ENCODE measurements around the gene RBBP8NL. TPM values are rescaled to one million over a fixed set of nuclear protein-coding genes. Genes with fewer than 3 reads are reported as not detected.

The RBBP8NL gene
- total RNA-seq, 1 experiment from 2014 or later = 14.0 TPM

GRCh38 chr20:62453186-62453808, 26.0 kb upstream of the RBBP8NL start:
- H3K4me2 ChIP-seq = no peak overlapping the region
- ChIA-PET POLR2A (ENCODE audit: unreplicated experiment) (interaction anchor here (0.7 to 0.8 kb wide), 2 partner anchors 18 to 36 kb away, joined by 5 read pairs; no protein-coding TSS in a partner anchor), CTCF (no interaction called here)
- H3K4me3 ChIP-seq = no peak overlapping the region
- peaks cover 5% of the 10 kb centered on the region; the same call in 1 of the 2 replicates for H3F3A ChIP-seq (ENCODE audit: insufficient read depth, low read depth)
- H3K27ac ChIP-seq = no peak overlapping the region
- no peaks in the 10 kb centered on the region for H4K20me1 ChIP-seq (ENCODE audit: insufficient read depth)
- no peak for DNase-seq
- BruUV-seq (replicated peaks) = no TSS peak
- H3K9me3 ChIP-seq (ENCODE audit: insufficient read depth, low read depth) = no peaks in the 10 kb centered on the region
- H3K4me1 ChIP-seq (replicated peaks; ENCODE audit: insufficient read depth) = no peaks in the 10 kb centered on the region
- no peak overlapping the region for H2AFZ ChIP-seq
- no peaks in the 10 kb centered on the region for H3K9me2 ChIP-seq (ENCODE audit: insufficient read depth)
- no peak for TF ChIP-seq CTCF (conservative IDR thresholded peaks at IDR 0.05)
- no peak for TF ChIP-seq EZH2 (IDR thresholded peaks at IDR 0.05; ENCODE audit: low read depth)
- intact Hi-C loops (cut with micrococcal nuclease; ENCODE audit: unreplicated experiment) = no loop called here
- H3K36me3 ChIP-seq (ENCODE audit: low read depth) = no peaks in the 10 kb centered on the region
- peaks cover 90% of the 10 kb centered on the region for H3K27me3 ChIP-seq (ENCODE audit: insufficient read depth, low read depth)
- H3K79me2 ChIP-seq (ENCODE audit: low read depth) = no peaks in the 10 kb centered on the region

- H3K9me3 ChIP-seq (ENCODE audit: insufficient read depth, low read depth) = no peaks in the 10 kb centered on the region
- ChIA-PET CTCF (no interaction called here), POLR2A (ENCODE audit: unreplicated experiment) (interaction anchor here (0.8 kb wide), 1 partner anchor 37 kb away, joined by 5 read pairs; no protein-coding TSS in a partner anchor)
- no peaks in the 10 kb centered on the region for H3K36me3 ChIP-seq (ENCODE audit: low read depth)
- TF ChIP-seq CTCF (conservative IDR thresholded peaks at IDR 0.05) (no peak), EZH2 (IDR thresholded peaks at IDR 0.05; ENCODE audit: low read depth) (no peak)
- no peak overlapping the region for H3K4me2 ChIP-seq
- no peaks in the 10 kb centered on the region for H3K9me2 ChIP-seq (ENCODE audit: insufficient read depth)
- no peak overlapping the region for H3K4me3 ChIP-seq
- no peaks in the 10 kb centered on the region for H3K4me1 ChIP-seq (replicated peaks; ENCODE audit: insufficient read depth)
- H4K20me1 ChIP-seq (ENCODE audit: insufficient read depth) = no peaks in the 10 kb centered on the region
- DNase-seq = no peak
- H3K27ac ChIP-seq = no peak overlapping the region
- no peak overlapping the region for H2AFZ ChIP-seq
- no peaks in the 10 kb centered on the region for H3K79me2 ChIP-seq (ENCODE audit: low read depth)
- H3F3A ChIP-seq (ENCODE audit: insufficient read depth, low read depth) = peaks cover 5% of the 10 kb centered on the region; the same call in 1 of the 2 replicates
- intact Hi-C loops (cut with micrococcal nuclease; ENCODE audit: unreplicated experiment) = no loop called here
- H3K27me3 ChIP-seq (ENCODE audit: insufficient read depth, low read depth) = peaks cover 92% of the 10 kb centered on the region
- no TSS peak for BruUV-seq (replicated peaks)
These were observed 25.2 kb upstream of the RBBP8NL start for GRCh38 chr20:62452475-62453095.

- H3K4me1 ChIP-seq (replicated peaks; ENCODE audit: insufficient read depth) = no peaks in the 10 kb centered on the region
- no peaks in the 10 kb centered on the region for H3K36me3 ChIP-seq (ENCODE audit: low read depth)
- DNase-seq = no peak
- no peak overlapping the region for H3K4me3 ChIP-seq
- POLR2A ChIA-PET (ENCODE audit: unreplicated experiment) = no interaction called here
- H3K27me3 ChIP-seq (ENCODE audit: insufficient read depth, low read depth) = peaks cover 92% of the 10 kb centered on the region
- H4K20me1 ChIP-seq (ENCODE audit: insufficient read depth) = no peaks in the 10 kb centered on the region
- no peaks in the 10 kb centered on the region for H3K9me2 ChIP-seq (ENCODE audit: insufficient read depth)
- CTCF ChIA-PET = no interaction called here
- H3K79me2 ChIP-seq (ENCODE audit: low read depth) = no peaks in the 10 kb centered on the region
- BruUV-seq (replicated peaks) = no TSS peak
- no peak for TF ChIP-seq CTCF (conservative IDR thresholded peaks at IDR 0.05)
- TF ChIP-seq EZH2 (IDR thresholded peaks at IDR 0.05; ENCODE audit: low read depth) = no peak
- H2AFZ ChIP-seq = no peak overlapping the region
- peaks cover 5% of the 10 kb centered on the region; the same call in 1 of the 2 replicates for H3F3A ChIP-seq (ENCODE audit: insufficient read depth, low read depth)
- H3K9me3 ChIP-seq (ENCODE audit: insufficient read depth, low read depth) = no peaks in the 10 kb centered on the region
- intact Hi-C loops (cut with micrococcal nuclease; ENCODE audit: unreplicated experiment) = no loop called here
- no peak overlapping the region for H3K4me2 ChIP-seq
- no peak overlapping the region for H3K27ac ChIP-seq
These were observed 24.6 kb upstream of the RBBP8NL start for GRCh38 chr20:62451970-62452369.

Data from PC-9 (cell line).